Glomerular visceral epithelial cell (primary cell): ENCODE data around the gene C1orf167.

Experiments used
- DNase-seq: peaks from one replicate; pipeline ENCODE4 v3.0.0-alpha.2; 2016; ENCODE audit errors: extremely low spot score

C1orf167 gene

GRCh38 chr1:11835441-11836225 lies 73.6 kb downstream of the C1orf167 start:
- DNase-seq, result no peak

- no peak for DNase-seq
Measured at GRCh38 chr1:11836955-11837766, 75.2 kb downstream of the C1orf167 start.

GRCh38 chr1:11837767-11838348 lies 75.9 kb downstream of the C1orf167 start:
- DNase-seq, result no peak

DNA sequence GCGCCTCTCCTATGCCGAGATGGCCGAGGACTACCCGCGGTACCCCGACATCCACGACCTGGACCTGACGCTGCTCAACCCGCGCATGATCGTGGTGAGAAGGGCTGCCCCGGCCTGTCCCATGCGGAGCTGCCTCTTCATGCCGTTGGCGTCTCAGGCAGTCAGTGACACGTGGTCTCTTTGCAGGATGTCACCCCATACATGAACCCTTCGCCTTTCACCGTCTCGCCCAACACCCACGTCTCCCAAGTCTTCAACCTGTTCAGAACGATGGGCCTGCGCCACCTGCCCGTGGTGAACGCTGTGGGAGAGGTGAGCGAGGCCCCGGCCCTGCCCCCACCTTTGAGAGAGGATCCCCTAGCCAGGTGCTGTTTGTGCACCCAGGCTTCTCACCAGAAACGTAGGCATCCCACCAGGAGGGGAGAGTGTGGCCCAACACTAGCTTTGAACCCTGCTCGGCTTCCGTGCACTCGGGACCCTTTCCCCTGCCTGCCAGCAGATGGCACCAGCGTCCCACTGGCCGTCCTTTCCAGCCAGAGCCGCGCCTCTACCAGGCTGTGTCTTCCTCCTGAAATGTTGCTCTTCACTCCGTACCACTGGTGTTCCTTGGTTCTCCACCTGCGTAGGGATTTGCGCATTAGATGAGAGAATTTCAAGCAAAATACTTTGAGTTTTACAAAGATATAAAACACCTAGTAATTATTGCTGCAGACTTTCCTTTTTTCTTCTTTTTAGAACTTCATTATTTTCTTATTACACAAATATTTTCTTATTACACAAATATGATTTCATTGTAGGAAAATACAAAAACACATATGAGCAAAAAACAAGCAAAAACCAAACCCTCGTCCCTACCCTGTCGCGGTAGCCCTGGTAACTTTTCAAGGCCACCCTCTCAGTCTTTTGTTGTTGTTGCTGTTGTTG lies 76.6 kb downstream of the C1orf167 start:
- DNase-seq, result peak; percentile 64
